Gastroesophageal sphincter (tissue), 3 donors: Measurements from ENCODE around the gene FA2H.

Experiments used
- CTCF ChIP-seq, 4 experiments: fragments of 200-600 bp in 2 of 4; fragments of 450-650 bp in 2 of 4; sonication (generic) in 1 of 4; IDR thresholded peaks; one replicate each; pipeline ENCODE4 v1.5.1; 2017 to 2019; ENCODE audit warnings: antibody characterized with exemption in 4 of 4, mild to moderate bottlenecking in 2 of 4, moderate library complexity in 2 of 4
- EP300 ChIP-seq: sonication (generic); formaldehyde crosslinking; IDR thresholded peaks from one replicate; pipeline ENCODE4 v1.6.1; 2017; ENCODE audit warnings: antibody characterized with exemption, mild to moderate bottlenecking
- POLR2AphosphoS5 ChIP-seq: sonication (generic); formaldehyde crosslinking; IDR thresholded peaks from one replicate; pipeline ENCODE4 v1.6.1; 2017; ENCODE audit warnings: antibody characterized with exemption

GRCh38 chr16:74751658-74752057, 23.0 kb downstream of the FA2H start:
- no peak for TF ChIP-seq CTCF (IDR thresholded peaks at IDR 0.05)
- TF ChIP-seq EP300, result no peak
- TF ChIP-seq POLR2AphosphoS5, result no peak
